DOHH2 (cell line): ENCODE data around the gene CKM.

Source experiments
- EZH2phosphoT487 ChIP-seq: fragments of 200-600 bp; sonication (generic); IDR thresholded peaks from 2 replicates; pipeline ENCODE4 v1.6.1; 2017; ENCODE audit warnings: borderline replicate concordance, mild to moderate bottlenecking, antibody characterized with exemption, low read length, moderate library complexity, mixed read lengths
- TF ChIP-seq, protein P1 (sequence below): fragments of 200-600 bp; sonication (generic); IDR thresholded peaks from one replicate; pipeline ENCODE4 v1.5.1; 2014; ENCODE audit warnings: antibody characterized with exemption, mild to moderate bottlenecking, low read depth, low read length; ENCODE audit not compliant: poor library complexity, severe bottlenecking

GRCh38 chr19:45352062-45352461 is 29.4 kb upstream of the CKM start:
- TF ChIP-seq, protein P1, sequence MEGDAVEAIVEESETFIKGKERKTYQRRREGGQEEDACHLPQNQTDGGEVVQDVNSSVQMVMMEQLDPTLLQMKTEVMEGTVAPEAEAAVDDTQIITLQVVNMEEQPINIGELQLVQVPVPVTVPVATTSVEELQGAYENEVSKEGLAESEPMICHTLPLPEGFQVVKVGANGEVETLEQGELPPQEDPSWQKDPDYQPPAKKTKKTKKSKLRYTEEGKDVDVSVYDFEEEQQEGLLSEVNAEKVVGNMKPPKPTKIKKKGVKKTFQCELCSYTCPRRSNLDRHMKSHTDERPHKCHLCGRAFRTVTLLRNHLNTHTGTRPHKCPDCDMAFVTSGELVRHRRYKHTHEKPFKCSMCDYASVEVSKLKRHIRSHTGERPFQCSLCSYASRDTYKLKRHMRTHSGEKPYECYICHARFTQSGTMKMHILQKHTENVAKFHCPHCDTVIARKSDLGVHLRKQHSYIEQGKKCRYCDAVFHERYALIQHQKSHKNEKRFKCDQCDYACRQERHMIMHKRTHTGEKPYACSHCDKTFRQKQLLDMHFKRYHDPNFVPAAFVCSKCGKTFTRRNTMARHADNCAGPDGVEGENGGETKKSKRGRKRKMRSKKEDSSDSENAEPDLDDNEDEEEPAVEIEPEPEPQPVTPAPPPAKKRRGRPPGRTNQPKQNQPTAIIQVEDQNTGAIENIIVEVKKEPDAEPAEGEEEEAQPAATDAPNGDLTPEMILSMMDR = no peak
- TF ChIP-seq EZH2phosphoT487 = no peak
